HUES64 (cell line): ENCODE data around the gene ZNRF1.
"Not testable (repeated sequence)": the region's sequence is repeated elsewhere in the genome, so short reads cannot be mapped to it uniquely, and the experiment has no call there.

Experiments
- H3K27ac ChIP-seq: 2 replicates; pipeline ENCODE4 v1.7.0; 2013; ENCODE audit warnings: low read depth, low read length, inconsistent platforms
- H3K27me3 ChIP-seq: 2 replicates; pipeline ENCODE4 v1.6.1; 2013; ENCODE audit warnings: mild to moderate bottlenecking, low read length; ENCODE audit not compliant: insufficient read depth
- H3K36me3 ChIP-seq: 2 replicates; pipeline ENCODE4 v1.6.1; 2013; ENCODE audit warnings: mild to moderate bottlenecking, low read length; ENCODE audit not compliant: insufficient read depth
- H3K4me1 ChIP-seq: 2 replicates; pipeline ENCODE4 v1.6.1; 2013; ENCODE audit warnings: mild to moderate bottlenecking, low read length, moderate library complexity; ENCODE audit not compliant: insufficient read depth
- H3K4me3 ChIP-seq: 2 replicates; pipeline ENCODE4 v1.5.1; 2013; ENCODE audit warnings: mild to moderate bottlenecking, low read length, moderate library complexity
- H3K9ac ChIP-seq: 2 replicates; pipeline ENCODE4 v1.6.1; 2013; ENCODE audit warnings: mild to moderate bottlenecking, low read depth, low read length
- H3K9me3 ChIP-seq: 2 replicates; pipeline ENCODE4 v1.6.1; 2013; ENCODE audit warnings: low read depth, low read length; ENCODE audit not compliant: insufficient read depth
- WGBS: fragments of 150-250, 120-280 bp; methylation state at CpG from one replicate; pipeline ENCODE4 v1.1.7; 2013; ENCODE audit warnings: missing lambda C conversion rate; 5-methylcytosine and 5-hydroxymethylcytosine counted together

Gene ZNRF1

GRCh38 chr16:75002474-75002873 is 3.6 kb downstream of the ZNRF1 start:
- WGBS = 82% methylated on average over 9 of the region's 9 CpGs
- Histone ChIP-seq H3K27me3 (peaks cover 4% of the 10 kb centered on the region), H3K9ac (no peak overlapping the region), H3K4me1 (peaks cover 27% of the 10 kb centered on the region), H3K36me3 (no peaks in the 10 kb centered on the region; the same call in 1 of the 2 replicates), H3K4me3 (no peak overlapping the region), H3K9me3 (no peaks in the 10 kb centered on the region), H3K27ac (no peak overlapping the region)

GRCh38 chr16:75003931-75004330 is 5.1 kb downstream of the ZNRF1 start:
- no peak overlapping the region for H3K9ac ChIP-seq
- peaks cover 23% of the 10 kb centered on the region for H3K4me1 ChIP-seq
- H3K36me3 ChIP-seq = no peaks in the 10 kb centered on the region; the same call in 1 of the 2 replicates
- H3K27ac ChIP-seq = no peak overlapping the region
- peaks cover 4% of the 10 kb centered on the region for H3K27me3 ChIP-seq
- no peak overlapping the region for H3K4me3 ChIP-seq
- WGBS = 93% methylated on average over 5 of the region's 5 CpGs
- H3K9me3 ChIP-seq = peaks cover 3% of the 10 kb centered on the region; the same call in 1 of the 2 replicates

- WGBS = 84% methylated on average over 2 of the region's 3 CpGs
- H3K4me3 ChIP-seq = no peak overlapping the region
- H3K4me1 ChIP-seq = peaks cover 23% of the 10 kb centered on the region
- H3K9me3 ChIP-seq = peaks cover 3% of the 10 kb centered on the region; the same call in 1 of the 2 replicates
- H3K9ac ChIP-seq = no peak overlapping the region
- H3K36me3 ChIP-seq = no peaks in the 10 kb centered on the region; the same call in 1 of the 2 replicates
- no peak overlapping the region for H3K27ac ChIP-seq
- peaks cover 4% of the 10 kb centered on the region for H3K27me3 ChIP-seq
Observed at GRCh38 chr16:75004460-75004859, 5.6 kb downstream of the ZNRF1 start.

GRCh38 chr16:75005697-75006096 is 6.9 kb downstream of the ZNRF1 start:
- H3K36me3 ChIP-seq = no peaks in the 10 kb centered on the region; the same call in 1 of the 2 replicates
- H3K27ac ChIP-seq = no peak overlapping the region
- H3K4me1 ChIP-seq = peaks cover 23% of the 10 kb centered on the region
- peaks cover 3% of the 10 kb centered on the region; the same call in 1 of the 2 replicates for H3K9me3 ChIP-seq
- H3K9ac ChIP-seq = no peak overlapping the region
- WGBS = 99% methylated on average over 3 of the region's 4 CpGs
- H3K27me3 ChIP-seq = no peaks in the 10 kb centered on the region
- no peak overlapping the region for H3K4me3 ChIP-seq

GRCh38 chr16:75007443-75007842 is 8.6 kb downstream of the ZNRF1 start:
- Histone ChIP-seq H3K4me3 (no peak overlapping the region), H3K27me3 (no peaks in the 10 kb centered on the region), H3K36me3 (no peaks in the 10 kb centered on the region), H3K27ac (no peak overlapping the region), H3K4me1 (peaks cover 26% of the 10 kb centered on the region; the same call in 1 of the 2 replicates), H3K9ac (no peak overlapping the region), H3K9me3 (peaks cover 3% of the 10 kb centered on the region; the same call in 1 of the 2 replicates)
- WGBS = 92% methylated on average over 1 of the region's 1 CpG

- Histone ChIP-seq H3K4me3 (no peak overlapping the region), H3K9me3 (peaks cover 3% of the 10 kb centered on the region; the same call in 1 of the 2 replicates), H3K36me3 (no peaks in the 10 kb centered on the region), H3K27ac (no peak overlapping the region), H3K27me3 (no peaks in the 10 kb centered on the region), H3K4me1 (peaks cover 16% of the 10 kb centered on the region; the same call in 1 of the 2 replicates), H3K9ac (no peak overlapping the region)
- 96% methylated on average over 3 of the region's 3 CpGs for WGBS
Observed at GRCh38 chr16:75010427-75010826, 11.6 kb downstream of the ZNRF1 start.

GRCh38 chr16:75011634-75012307 is 12.9 kb downstream of the ZNRF1 start:
- no peak overlapping the region for H3K9ac ChIP-seq
- WGBS = 84% methylated on average over 3 of the region's 3 CpGs
- H3K36me3 ChIP-seq = no peaks in the 10 kb centered on the region
- H3K27ac ChIP-seq = no peak overlapping the region
- H3K4me3 ChIP-seq = no peak overlapping the region
- peaks cover 16% of the 10 kb centered on the region; the same call in 1 of the 2 replicates for H3K4me1 ChIP-seq
- H3K27me3 ChIP-seq = no peaks in the 10 kb centered on the region
- peaks cover 3% of the 10 kb centered on the region; the same call in 1 of the 2 replicates for H3K9me3 ChIP-seq

GRCh38 chr16:75012380-75013081 is 13.7 kb downstream of the ZNRF1 start:
- Histone ChIP-seq H3K4me1 (peaks cover 16% of the 10 kb centered on the region; the same call in 1 of the 2 replicates), H3K9me3 (peaks cover 3% of the 10 kb centered on the region; the same call in 1 of the 2 replicates), H3K9ac (no peak overlapping the region), H3K27ac (no peak overlapping the region), H3K4me3 (no peak overlapping the region), H3K27me3 (no peaks in the 10 kb centered on the region), H3K36me3 (no peaks in the 10 kb centered on the region)
- 81% methylated on average over 8 of the region's 8 CpGs for WGBS

- not testable (repeated sequence) for H3K27me3 ChIP-seq, H3K9me3 ChIP-seq, H3K36me3 ChIP-seq, H3K4me3 ChIP-seq, H3K9ac ChIP-seq, H3K27ac ChIP-seq
- WGBS = 93% methylated on average over 6 of the region's 6 CpGs
- peaks cover 16% of the 10 kb centered on the region for H3K4me1 ChIP-seq
Observed at GRCh38 chr16:75013123-75013522, 14.3 kb downstream of the ZNRF1 start.

- Histone ChIP-seq H3K36me3 (no peaks in the 10 kb centered on the region), H3K4me1 (peaks cover 16% of the 10 kb centered on the region), H3K9ac (no peak overlapping the region), H3K9me3 (no peaks in the 10 kb centered on the region), H3K27ac (no peak overlapping the region), H3K27me3 (no peaks in the 10 kb centered on the region), H3K4me3 (no peak overlapping the region)
- WGBS = 97% methylated on average over 2 of the region's 2 CpGs
Observed at GRCh38 chr16:75014318-75014717, 15.5 kb downstream of the ZNRF1 start.

- not testable (repeated sequence) for H3K4me3 ChIP-seq, H3K36me3 ChIP-seq, H3K9ac ChIP-seq, H3K27me3 ChIP-seq, H3K27ac ChIP-seq
- peaks cover 10% of the 10 kb centered on the region; the same call in 1 of the 2 replicates for H3K9me3 ChIP-seq
- 96% methylated on average over 12 of the region's 12 CpGs for WGBS
- peaks cover 12% of the 10 kb centered on the region for H3K4me1 ChIP-seq
Observed at GRCh38 chr16:75016451-75017081, 17.7 kb downstream of the ZNRF1 start.
